Heart left ventricle (tissue), 13 donors: ENCODE data around the gene GSK3A.

ENCODE experiments used
- CTCF ChIP-seq, 12 donors: fragments of 200-600 bp; sonication (generic) in 4 of 12; IDR thresholded peaks; one replicate each; pipeline versions ENCODE4 v1.5.0 to v1.8.0; 2018 to 2022; ENCODE audit warnings: antibody characterized with exemption in 12 of 12, mild to moderate bottlenecking in 5 of 12
- POLR2A ChIP-seq, 2 donors: fragments of 450-650 bp; IDR thresholded peaks; one replicate each; pipeline ENCODE4 v1.6.1; 2017; ENCODE audit warnings: antibody characterized with exemption in 2 of 2, mild to moderate bottlenecking in 2 of 2, moderate library complexity in 2 of 2
- donor health status: ischemic (EF 13 %, LVEDD 7.1; RV severe dilation, severe dysfunction).
- donor health status: DM: no; HTN: yes; CAD: no.
- donor health status: DM: no; HTN: no; CAD: no.
- donor health status: ischemic (EF 25% LVEDD 6.9; RV normal size, moderate dysfunction).
- donor health status: ischemic (EF 25% LVEDD 5.7; RV mildly dilated, moderate dysfunction).
- donor health status: ischemic (EF 35%, LVEDD 5.7; RV mildly dilated, moderate dysfunction).
- donor health status: nonischemic (EF 11% LVEDD 7.7; RV severe dilation, severe dysfunction).
- donor health status: DM: yes; HTN: yes; CAD: no.
- donor health status: PGD.
- donor health status: ischemic (EF 29% LVEDD 5.4; RV normal size, mild dysfunction).
- donor health status: nonischemic (EF 23%, LVEDD 6.1; RV moderate dilation, normal function).

- TF ChIP-seq CTCF (IDR thresholded peaks at IDR 0.05) (no peak), POLR2A (IDR thresholded peaks at IDR 0.05) (no peak)
Measured at GRCh38 chr19:42274065-42274682, 31.8 kb upstream of the GSK3A start.
